DMS153 treated with DMSO at 0.1 percent for 48 hours (cell line): Measurements from ENCODE around the gene AGBL1.

Source experiments
- DNase-seq: peaks from one replicate; lab custom pipeline; 2025; ENCODE audit not compliant: unreplicated experiment; lab: John Stamatoyannopoulos, UW

AGBL1 gene

DNA sequence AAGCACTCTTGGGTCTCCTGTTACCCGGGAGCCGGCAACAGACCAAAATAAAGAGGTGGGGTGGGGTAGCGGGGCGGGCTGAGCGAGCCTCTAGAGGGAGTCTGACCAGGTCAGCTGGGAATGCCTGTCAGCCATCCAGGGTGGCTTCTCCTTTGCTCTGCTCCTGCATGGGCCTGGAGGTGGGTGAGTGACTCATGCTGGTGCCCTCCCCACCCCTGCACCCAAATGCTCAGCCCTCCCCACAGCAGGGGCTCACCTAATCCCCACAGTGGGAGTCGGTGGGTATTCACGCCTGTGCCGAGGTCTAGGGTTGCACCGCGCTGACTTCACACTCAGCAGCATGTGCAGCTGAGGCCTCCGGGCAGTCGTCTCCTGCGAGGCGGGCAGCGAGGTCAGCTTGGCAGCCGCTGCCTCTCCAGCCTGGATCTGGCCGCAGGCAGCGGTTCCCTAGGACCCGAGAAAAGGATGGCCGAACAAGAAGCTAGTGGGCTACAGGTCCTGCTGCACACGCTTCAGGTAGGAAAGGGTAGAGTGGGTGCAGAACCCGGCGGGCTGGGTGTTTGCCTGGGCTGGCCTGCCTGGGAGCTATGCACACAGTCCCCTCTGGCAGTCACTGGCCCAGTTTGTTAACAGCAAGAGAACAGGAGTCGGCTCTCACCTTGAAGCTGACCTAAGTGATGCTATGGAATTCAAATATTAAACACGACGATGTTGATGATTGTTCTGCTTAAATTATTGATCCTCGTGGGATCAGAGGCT lies at the start of gene AGBL1:
Gene AGBL1, plus strand, starts transcription at position 364 of the 759 bp plus-strand sequence.
- no peak for DNase-seq

GRCh38 chr15:86034904-86035303 lies 44.8 kb upstream of the AGBL1 start:
- DNase-seq, result no peak

- DNase-seq, result no peak
Observed at GRCh38 chr15:86036243-86036642, 43.4 kb upstream of the AGBL1 start.

- no peak for DNase-seq
Observed at GRCh38 chr15:86038491-86038890, 41.2 kb upstream of the AGBL1 start.

GRCh38 chr15:86040356-86041033 lies 39.2 kb upstream of the AGBL1 start:
- no peak for DNase-seq

DNA sequence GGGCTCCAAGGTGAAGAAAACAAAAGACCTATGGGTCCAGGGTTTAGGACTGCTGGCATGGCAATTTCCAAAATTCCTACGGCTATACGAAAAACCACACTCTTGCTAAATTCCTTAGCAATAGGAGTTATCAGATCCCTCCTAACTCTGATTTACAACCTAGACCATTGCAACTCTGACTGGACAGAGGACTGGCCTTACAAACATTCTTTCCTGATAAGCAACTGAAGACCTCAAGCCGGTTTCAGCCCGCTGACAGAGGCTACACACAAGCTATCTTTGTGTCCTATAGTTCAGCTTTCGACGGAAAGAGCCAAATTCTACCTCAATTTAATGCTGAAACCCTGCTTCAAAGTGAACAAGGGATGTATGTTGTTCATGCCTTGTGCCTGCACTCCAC lies 38.3 kb upstream of the AGBL1 start:
- no peak for DNase-seq

GRCh38 chr15:86042226-86042625 lies 37.4 kb upstream of the AGBL1 start:
- DNase-seq, result no peak

DNA sequence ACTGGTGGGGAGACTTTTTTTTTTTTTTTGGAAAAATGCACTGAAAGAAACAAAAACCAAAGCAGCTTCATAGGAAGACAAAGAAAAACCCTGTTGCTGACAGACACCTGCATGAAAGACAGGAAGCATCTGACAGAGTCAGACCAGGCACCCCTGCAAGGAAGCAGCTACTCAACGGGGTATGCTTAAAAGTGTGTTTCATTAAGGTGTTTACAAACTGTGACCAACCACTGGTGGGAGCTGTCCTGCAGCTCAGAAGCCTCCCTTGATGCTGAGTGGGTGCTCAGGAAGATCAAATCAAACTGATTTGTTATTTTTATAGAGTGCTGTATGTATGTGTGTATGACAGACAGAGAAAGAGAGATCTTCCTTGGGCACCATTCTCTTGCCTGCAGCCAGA lies 34.7 kb upstream of the AGBL1 start:
- DNase-seq, result no peak

- no peak for DNase-seq
Observed at GRCh38 chr15:86054338-86054737, 25.3 kb upstream of the AGBL1 start.

DNA sequence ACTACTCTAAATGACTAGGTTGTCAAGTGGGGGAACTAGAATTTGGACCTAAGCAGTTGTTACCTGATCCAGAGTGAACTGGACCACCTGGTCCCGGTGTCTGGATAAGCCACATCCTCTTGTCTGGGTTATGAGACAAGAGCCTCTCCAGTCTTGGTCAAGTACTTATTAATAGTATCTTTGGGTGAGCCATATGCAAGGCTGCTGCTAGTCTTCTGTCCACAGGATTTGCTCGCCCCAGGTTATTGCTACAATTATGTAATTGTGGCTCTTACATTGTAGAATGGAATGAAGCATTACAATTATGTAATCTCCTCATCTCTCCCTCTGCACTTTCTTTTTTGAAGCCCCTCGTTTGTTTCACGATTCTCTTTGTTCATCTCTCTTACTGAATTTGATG lies 24.0 kb upstream of the AGBL1 start:
- DNase-seq, result no peak

DNA sequence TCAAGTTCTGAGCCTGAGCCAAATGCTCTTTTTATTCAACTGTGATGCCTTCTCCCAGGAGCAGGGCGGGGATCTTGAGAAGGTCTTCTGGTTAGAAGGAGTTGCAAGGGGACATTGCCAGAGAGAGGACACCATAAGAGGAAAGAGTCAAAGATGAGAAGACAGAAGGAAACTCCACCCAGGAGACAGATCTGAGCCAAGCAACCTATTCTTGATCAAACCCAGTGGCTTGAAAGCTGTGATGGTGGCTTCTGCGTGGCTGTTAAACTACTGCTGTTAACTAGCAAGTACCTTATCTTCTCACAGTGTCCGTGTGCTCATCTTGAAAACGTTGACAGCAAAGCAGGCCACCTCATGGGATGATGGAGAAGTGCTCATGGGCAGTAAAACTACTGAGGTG lies 19.8 kb upstream of the AGBL1 start:
- DNase-seq, result no peak

- no peak for DNase-seq
Observed at GRCh38 chr15:86060674-86061073, 19.0 kb upstream of the AGBL1 start.

GRCh38 chr15:86061581-86061980 lies 18.1 kb upstream of the AGBL1 start:
- DNase-seq, result no peak

- DNase-seq, result no peak
Observed at GRCh38 chr15:86062646-86063243, 16.9 kb upstream of the AGBL1 start.

GRCh38 chr15:86063356-86064095 lies 16.1 kb upstream of the AGBL1 start:
- no peak for DNase-seq

DNA sequence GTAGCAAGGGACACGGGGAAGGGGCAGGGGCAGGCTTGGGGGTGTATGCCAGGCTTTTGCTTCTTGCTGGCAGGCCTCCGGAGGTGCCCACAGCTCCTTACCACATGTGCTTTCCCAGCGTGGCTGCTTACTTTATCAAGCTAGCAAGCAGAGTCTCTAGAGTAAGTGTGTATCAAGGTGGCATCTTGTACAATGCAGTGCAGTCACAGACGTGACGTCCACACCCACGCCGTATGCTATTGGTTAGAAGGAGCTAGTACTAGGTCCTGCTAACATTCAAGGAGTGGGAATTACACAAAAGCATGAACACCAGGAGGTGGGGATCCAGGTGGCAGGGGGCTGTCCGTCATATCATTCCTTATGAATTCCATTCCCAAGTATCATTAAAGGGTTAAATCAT lies 15.3 kb upstream of the AGBL1 start:
- DNase-seq, result no peak

GRCh38 chr15:86066174-86066834 lies 13.4 kb upstream of the AGBL1 start:
- DNase-seq, result no peak

DNA sequence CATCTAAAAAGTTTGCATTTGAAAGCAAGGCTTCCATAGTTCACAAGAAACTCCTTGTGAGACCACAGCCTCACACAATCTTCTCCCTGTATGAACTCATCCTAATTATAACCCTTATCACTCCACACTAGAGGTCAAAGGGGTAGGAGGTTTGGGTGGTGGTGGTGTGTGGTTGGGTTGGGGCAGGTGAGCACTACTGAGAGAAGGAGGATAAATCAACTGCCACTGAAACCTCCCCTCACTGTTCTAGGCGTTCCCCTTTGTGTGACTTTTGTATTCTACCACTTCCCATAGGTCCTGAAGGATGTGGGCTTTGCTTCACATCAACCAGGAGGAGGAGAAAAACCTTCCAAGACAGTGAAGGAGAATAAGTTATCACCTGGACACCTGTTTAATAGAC lies 6.4 kb upstream of the AGBL1 start:
- no peak for DNase-seq

- no peak for DNase-seq
Observed at GRCh38 chr15:86076468-86076867, 3.2 kb upstream of the AGBL1 start.

GRCh38 chr15:86077070-86077469 lies 2.6 kb upstream of the AGBL1 start:
- no peak for DNase-seq

DNA sequence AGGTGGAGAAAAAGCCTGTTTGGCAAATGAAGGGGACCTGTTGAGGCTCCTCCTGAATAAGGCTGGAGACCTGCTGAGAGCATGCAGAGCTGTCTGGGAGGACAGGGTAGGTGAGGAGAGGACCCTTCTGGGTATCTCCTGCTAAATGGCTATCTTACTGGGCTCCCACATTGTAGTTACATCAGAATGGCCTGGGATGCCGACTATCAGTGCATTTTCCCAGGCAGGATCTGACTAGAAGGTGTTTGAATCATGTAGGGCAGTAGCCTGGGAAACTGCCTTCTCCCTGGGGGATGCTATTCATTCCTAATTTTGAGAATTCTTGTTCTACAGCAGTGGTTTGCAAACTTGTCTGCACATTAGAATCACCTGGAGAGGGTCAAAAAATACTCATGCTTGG lies 631 bp downstream of the AGBL1 start:
- no peak for DNase-seq
